GM21528 (cell line): ENCODE measurements around the gene HIPK2.

ENCODE experiments used
- ATAC-seq: cut with Tn5 transposase; IDR thresholded peaks from one replicate; pipeline ENCODE4 v1.9.1; 2021; ENCODE audit warnings: mild to moderate bottlenecking, moderate library complexity; ENCODE audit not compliant: unreplicated experiment, low FRiP score

The HIPK2 gene

DNA sequence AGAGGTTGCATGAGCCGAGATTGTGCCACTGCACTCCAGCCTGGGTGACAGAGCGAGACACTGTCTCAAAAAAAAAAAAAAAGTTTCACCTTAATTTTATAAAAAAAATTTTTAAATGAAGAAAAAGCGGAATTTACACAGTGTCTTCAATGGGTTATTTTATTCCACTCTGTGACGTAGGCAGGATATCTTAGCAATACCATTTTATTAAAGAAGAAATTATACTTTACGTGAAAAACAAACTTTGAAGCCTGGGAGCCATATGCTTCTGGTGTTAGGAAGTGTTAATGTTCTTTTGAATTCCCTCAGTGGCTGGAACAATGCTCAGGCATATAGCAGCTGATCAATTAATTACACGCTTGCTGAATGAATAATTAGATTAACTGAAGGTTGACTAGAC lies 176.6 kb downstream of the HIPK2 start:
- ATAC-seq = no peak

DNA sequence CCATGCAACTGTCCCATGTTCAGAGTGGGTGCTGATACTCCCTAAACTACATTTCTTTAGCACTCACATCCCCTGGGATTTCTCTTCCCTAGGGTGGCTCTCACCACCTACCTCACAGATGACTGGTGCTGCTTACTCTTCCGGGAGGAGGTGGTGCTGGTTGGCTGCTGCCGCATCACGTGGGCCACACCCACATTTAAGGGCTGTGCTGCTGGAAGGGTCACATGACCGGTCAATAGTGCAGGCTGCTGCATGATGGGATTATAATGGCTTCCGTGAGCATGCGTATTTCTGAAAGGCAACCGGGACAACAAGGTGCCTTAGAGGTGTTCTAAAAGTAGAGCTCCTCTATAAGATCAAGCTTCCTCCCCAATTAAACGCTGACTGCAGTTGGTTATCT lies 177.5 kb downstream of the HIPK2 start:
- ATAC-seq = no peak

DNA sequence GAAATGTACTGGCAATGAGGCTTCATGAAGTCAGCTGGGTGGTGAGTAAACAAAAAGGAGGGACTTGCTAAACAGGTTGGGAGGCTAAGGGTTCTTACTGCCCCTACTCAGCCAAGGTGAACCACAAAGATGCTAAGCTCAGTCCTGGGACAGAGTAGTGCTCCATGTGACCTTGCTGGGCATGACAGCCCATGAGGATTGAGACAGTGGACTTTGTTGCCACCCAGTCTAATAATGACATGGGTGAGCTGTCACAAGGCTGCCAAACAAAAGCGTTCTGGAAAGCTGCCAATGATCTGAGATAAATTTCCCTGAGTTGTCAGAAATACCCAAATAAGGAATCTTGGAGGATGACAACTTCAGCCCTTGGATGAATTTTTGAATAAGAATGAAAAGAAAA lies 179.2 kb downstream of the HIPK2 start:
- no peak for ATAC-seq

DNA sequence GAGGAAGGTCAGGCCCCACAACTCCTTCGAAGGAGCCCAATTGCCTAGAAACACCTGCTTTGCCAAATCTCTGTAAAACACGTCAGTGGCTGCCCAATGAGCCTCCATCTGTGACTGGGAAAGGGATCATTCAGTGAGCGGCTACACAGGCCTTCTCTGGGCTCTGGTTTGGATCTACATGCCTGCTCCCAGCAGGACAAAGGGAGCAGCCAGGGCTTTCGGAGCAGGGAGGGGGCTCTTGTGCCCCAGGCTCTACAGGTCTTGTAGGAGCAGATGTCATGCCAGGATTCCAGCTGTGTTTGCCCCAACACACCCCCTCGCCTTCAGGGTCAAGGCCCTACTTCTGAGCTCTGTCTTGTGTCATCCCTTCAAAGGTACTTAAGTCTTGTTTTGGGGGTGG lies 180.8 kb downstream of the HIPK2 start:
- ATAC-seq = no peak

DNA sequence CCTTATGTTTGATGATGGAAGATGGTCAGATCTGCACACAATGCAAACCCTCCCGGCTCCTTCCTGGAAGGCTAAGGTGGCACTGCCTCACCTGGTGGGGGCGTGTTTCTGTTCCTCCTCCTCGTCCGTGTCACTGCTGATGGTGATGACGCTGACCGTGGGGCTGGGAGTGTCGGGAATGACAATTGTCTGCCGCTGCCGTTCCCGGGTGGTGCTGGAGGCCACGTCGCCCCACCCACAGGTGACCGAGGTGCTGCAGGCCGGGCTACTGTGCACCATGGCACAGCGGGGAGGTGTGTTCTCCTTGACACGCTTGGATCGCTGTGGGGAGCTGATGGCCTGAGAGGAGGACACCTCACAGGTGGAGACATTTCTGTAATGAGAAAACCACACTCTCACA lies 181.2 kb downstream of the HIPK2 start:
- no peak for ATAC-seq

DNA sequence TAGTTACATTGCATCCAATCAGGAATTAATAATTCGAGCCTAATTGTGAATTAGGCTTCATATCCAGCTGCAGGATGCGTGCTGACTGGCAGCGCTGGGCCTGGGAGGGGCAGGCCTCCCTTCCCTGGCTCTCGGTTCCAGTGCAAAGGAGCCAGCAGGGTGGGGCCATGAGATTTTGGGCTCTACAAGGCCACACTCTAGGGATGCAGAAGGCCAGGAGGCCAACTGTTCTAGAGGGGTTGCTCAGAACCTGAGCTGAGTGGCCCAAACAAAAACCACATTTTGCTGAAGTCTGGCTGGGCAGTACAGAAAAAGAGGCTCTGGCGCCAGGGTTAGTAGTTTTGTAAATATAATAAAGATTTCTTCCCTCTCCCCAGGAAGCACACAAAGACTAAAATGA lies 182.0 kb downstream of the HIPK2 start:
- no peak for ATAC-seq

DNA sequence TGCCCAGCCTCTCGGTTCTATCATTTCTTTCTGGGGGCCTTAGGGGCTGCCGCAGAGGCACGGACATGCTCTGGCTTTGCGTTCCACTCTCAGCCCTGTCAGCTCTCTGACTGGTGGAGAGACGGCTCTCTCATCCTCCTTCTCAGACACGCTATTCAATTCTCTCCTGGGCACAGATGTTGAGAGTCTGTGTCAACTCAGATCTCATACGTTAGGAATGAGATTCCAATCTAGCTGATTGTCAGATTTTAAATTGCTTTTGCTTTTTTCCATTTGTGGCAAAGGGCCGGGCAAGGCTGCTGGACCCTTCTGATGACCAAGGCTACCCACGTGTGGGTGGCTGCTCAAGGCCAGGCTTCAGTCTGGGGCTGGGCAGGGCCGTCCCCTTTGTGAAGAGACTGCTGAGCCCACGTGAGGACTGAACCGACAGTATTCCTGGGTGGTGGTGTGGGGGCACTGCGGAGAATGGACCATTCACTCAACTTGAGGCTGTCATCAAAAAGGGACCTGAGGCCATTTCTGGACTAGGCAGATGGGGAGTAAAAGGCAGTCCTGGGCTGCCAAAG lies 182.8 kb downstream of the HIPK2 start:
- no peak for ATAC-seq

DNA sequence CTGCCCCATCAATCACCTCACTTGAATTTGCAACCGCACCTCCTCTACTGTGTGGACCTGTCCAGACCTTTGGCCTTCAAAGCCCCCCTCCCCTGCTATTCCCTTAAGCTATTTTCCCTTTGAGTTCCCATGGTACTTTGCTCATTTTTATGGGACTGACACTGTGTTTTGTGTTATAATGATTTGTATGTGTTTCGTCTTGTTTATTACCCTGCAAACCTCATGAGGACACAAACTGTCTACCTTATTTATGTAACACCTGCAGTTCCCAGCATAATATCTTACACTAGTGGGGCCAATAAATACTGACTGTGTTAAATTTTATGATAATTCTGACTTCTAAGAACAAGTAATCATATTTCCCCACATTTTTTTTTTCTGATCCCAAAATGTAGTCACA lies 183.7 kb downstream of the HIPK2 start:
- no peak for ATAC-seq

DNA sequence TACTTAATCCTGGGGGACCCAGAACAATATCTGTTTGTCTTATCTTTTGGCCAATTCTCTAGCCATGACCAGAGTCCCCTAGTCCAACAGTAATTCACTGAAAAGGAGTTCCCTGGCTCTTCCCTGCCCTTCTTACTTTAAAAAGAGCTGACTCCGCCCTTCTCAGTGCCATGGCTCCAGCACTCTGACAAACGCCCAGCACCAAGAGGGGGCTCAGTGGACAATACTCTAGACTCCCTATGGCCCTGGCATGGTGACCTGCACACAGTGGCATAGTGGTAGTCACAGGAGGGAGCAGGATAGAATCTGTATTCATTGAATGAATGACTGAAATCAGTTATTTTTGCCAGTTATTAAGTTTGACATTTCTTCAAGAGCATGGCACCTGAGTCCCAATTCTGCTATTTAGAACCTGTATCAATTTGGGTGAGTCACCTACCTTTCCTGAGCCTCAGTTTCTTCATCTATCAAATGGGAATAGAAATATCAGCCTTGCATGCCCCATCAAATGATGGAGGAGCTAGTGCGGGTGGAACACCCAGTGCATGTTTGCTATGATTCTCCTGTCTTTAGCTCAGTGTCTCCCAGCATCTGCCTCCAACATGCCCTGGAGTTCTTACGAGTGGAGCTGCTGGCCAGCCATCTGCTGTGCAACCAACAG lies 184.9 kb downstream of the HIPK2 start:
- ATAC-seq = no peak

DNA sequence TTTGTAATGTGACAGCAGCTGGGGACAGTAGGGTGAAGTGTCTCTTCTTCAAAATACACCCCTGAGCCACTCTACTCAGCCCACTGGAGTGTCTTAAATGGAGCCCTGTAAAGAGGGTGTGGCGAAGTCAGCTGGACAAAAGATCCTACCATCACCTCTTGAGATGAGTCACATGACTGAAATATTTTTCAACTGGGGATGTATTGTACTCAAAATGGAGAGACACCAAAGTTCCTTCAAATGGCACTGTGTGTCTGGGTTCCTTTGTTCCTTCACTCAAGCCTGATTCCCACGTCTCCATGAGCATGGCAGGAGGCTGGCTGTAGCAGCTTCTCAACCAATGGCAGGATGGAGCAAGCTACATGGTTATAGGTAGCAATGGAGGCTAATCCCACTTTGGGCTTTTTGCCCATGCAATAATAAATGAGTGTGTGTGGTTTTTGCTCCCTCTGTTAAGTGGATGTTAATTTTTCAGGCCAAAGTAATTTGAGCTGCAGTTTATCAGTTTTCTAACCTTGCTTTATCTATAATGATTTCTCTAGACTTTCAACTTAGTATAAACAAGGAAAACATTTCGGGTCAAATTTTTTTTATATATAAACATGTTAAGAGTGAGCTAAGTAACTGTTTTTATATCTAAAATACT lies 186.1 kb downstream of the HIPK2 start:
- no peak for ATAC-seq

DNA sequence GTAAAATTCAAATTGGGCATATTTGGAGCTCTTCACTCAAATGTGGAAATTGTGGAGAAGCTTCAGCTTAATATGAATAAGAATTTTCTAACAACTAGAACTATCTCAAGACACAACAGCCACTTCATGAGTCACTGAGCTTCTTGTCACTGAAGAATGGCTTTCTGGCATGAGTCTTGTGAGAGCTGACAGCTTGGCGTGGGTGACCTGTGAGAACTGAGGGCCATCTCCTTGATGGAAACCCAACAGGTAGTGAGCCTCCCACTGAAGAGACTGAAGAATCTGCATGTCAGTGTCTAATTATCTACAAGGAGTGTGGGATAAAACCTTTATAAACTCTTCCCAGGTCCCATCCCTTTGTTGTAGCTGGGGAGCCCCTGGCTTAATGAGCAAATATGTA lies 188.3 kb downstream of the HIPK2 start:
- no peak for ATAC-seq

DNA sequence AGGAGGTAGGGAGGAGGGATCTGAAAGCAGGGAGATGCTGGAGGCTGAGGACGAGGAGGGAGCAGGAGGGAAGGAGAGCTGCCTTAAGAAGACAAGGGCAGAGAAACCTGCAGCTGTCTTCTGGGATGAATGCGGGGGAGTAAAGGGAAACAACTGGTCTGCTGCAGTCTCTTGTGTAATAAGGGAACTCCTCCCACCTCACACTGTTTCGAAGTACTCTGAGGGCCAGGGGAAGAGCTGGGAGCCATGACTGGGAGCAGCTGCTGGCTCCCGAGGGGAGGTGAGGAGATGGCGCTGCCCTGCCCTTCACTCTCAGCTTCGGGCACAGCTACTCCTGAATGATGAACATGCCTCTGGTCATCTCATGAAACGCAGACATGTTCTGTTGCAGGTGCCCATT lies 189.2 kb downstream of the HIPK2 start:
- ATAC-seq = no peak

DNA sequence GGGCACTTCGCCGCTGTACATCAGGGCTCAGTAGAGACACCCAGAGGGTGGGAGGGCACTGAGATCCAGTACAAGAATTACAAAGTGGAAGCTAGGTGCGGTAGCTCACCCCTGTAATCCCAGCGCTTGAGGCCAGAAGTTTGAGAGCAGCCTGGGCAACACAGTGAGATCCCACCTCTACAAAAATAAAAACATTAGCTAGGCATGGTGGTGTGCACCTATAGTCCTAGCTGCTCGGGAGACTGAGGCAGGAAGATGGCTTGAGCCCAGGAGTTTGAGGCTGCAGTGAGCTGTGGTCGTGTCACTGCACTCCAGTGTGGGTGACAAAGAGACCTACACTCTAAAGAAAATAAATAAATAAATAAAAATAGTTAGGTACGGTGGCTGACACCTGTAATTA lies 190.3 kb downstream of the HIPK2 start:
- ATAC-seq = no peak

DNA sequence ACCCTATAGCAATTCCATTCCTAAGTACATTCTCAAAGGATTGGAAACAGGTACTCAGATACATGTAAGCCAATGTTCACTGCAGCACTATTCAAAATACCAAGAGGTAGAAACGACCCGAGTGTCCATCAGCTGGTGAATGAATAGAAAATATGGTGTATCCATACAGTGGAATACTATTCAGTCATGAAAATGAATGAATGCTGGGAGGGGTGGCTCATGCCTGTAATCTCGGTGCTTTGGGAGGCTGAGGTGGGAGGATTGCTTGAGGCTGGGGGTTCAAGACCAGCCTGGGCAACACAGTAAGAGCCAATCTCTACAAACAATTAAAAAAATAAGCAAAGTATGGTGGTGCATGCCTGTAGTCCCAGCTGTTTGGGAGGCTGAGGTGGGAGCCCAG lies 191.5 kb downstream of the HIPK2 start:
- ATAC-seq = no peak

DNA sequence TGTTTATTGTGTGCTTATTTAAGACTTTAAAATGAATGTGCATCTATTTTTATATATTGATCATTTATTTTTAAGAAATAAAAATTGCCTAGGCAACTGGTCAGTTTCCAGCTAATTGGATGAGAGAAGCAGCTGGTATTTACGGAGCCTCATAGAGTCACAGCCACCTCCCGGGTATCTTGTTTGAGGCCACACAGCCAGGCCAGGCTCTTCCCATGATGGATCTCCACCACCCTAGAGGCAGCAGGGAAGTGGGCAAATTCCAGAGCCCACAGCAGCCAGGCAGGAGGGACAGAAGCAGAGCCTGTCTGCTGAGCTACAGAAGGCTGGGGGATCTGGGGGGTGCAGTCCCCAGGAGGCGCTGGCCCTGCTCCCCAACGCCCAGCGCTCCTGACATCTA lies 192.8 kb downstream of the HIPK2 start:
- no peak for ATAC-seq

DNA sequence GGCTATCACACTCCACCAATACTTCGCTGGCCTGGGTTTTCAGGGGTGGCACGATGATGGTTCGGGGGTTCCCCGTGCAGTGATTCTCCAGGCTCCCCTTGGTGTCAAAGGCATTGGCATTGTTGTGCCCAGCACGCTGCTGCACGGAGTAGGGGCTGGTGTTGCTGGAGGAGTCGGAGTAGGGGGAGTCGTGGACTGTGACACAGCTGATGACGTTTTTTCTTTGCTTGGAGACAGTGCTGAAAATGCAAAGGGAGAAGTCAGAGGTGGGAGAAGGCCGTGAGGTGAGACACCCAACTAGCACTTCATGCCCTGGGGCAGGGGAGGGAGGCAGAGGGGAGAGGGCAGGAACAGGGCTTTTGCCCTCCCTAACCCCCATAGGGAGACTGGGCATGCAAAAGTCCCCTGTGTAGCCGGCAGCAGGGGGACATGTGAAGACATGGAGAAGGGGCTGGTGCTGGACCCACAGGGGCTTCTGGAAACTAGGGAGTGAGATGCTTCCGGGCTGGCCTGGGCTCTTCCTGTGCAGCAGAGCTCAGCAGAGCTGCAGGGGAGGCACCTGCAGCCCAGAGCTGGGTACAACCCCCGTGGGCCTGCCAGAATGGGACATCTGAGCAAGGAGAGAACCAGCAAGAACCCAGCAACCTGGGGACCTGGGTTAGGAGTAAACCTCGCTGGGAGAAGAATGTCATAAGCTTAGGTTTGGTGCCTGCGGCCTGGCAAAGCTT lies 193.8 kb downstream of the HIPK2 start:
- ATAC-seq = no peak

DNA sequence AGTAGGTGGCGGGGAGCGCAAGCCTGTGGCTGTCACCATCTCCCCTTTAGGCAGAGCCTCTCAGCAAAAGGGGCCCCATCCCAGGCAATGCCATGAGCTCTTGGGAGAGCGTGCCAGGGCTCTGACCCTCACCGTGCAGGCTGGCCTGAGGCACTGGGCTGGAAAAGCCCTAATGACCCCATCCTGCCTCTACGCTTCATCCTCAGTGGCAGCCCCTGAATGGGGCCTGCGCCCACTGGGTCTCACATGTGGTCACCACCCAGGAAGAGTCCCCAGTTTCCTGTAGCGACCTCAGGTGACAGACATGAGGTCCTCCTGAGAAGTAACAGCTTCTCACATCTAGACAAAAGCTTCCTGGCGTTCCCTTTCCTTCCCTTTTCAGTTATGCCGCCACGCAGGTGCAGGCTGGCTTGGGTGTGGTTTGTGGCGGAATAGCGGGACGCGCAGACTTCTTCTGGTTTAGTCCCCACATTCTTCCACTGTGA lies 195.1 kb downstream of the HIPK2 start:
- ATAC-seq = no peak

DNA sequence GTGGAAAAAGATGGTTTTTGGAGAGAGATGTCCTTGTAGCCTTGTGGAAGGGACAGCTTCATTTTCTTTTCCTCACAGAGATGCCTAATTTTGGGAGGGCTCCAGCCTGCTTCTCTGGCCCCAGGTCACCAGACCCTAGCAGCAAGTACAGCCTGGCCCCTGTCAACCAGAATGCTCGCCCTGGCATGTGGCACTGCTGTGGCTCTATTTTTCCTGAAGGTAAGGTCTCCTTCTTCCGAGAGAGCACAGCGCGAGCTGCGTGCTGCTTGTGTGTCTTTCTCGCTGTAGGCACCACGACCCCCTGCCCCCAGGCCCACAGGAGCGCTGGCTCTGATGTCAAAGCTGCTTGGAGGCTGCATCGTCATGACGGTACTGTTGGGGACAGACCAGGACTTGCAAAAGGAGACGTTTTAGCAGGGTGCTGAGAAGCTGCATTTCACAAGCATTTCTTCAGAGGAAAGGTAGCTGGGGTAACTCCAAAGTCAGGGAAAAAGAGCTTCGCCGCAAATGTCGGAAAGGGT lies 195.6 kb downstream of the HIPK2 start:
- no peak for ATAC-seq

DNA sequence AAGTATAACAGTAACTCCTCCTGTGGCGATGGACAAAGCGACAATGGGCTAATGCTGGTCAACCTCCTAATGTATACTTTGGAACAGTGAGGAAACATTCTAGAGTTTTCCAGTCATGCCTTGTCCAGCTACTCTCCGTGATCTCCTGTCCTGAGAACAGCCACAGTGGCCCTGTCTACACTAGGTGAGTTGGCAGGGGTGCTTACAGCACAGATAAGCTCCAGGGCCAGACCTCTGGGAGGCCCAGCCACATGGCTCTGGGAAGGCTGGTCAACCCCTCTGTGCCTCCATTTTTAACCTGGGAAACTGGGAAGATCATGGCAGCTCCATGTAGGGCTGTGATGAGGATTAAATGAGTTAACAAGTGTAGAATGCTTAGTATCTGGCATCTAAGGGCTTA lies 197.4 kb downstream of the HIPK2 start:
- no peak for ATAC-seq

DNA sequence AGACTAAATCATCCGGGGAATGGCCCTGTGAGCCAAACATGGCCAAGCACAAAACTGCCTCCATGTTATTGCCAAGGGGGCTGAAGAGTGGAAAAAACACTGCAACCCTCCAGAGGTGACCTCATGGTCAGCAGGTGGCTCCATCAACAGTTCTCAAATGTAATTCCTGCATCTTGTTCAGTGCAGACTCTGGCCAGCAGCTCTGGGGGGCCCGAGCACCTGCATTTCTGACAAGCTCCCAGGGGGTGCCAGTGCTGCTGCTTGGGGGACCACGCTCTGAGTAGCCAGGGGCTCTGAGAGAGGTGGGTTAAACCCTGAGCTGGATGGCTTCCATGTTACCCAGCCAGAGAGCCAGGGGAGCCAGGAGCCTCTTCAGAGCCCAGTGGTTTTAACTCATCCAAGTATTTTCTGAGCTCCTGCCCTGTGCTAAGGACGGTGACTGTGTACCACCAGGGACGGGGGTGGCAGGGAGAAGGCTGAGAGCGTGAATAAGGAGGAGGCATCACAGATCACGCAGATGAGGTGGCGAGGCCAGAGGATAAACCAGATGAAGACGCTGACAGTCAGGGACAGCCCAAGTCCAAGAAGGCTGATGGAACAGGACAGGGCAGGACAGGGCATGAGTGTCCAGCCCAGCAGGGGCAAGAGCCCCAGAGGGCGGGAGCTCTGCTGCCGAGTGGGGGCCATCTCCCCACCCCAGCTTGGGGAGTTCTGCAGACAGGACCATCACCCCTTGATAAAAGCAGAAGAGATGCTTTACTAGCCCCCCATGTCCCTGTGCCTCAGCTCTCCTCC lies 201.4 kb downstream of the HIPK2 start:
- no peak for ATAC-seq

DNA sequence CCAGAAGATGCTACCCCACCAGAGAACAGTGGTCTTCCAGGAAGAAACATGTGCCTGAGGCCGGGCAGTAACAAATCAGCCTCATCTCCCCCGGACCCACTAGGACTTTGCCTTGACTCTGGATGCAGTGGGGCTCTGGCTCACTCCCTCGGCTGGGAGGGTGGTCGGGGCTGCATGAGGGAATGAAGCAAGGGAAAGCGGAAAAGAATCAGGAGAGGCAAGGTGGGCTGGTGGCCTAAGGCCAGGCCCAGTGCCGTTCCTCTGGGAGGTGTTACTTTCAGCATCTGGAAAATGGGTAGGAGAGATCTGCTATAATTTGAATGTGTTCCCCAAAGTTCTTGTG lies 202.5 kb downstream of the HIPK2 start:
- ATAC-seq = no peak
